HepG2 (cell line): ENCODE data around the gene C1orf159. TPM values are rescaled to one million over a fixed set of nuclear protein-coding genes. Genes with fewer than 3 reads are reported as not detected.

ENCODE experiments used
- ATAC-seq: fragments of 200-7000 bp; cut with Tn5 transposase; 3 replicates; pipeline ENCODE4 v1.9.1; 2020; ENCODE audit warnings: mild to moderate bottlenecking, moderate library complexity
- BruUV-seq: library from RNA; stranded (reverse); fragments of 400-500 nt; replicated peaks from 2 replicates; lab custom pipeline; 2021; lab: Mats Ljungman, UMichigan
- CTCF ChIA-PET: fragments of 300-600 bp; formaldehyde crosslinking; extraction: SDS; loops from one replicate; lab custom pipeline; 2021; ENCODE audit warnings: low total read pairs, inconsistent platforms, low intra/inter-chr PET ratio; lab: Yijun Ruan, JAX
- POLR2A ChIA-PET: fragments of 350-600 bp; sonication (Branson Sonifier 250); formaldehyde crosslinking; loops from one replicate; lab custom pipeline; 2020; ENCODE audit warnings: antibody characterized with exemption, inconsistent platforms; lab: Yijun Ruan, JAX
- DNase-seq: peaks from one replicate; pipeline ENCODE4 v3.0.0-alpha.2; 2015; ENCODE audit warnings: low spot score
- FAIRE-seq: peaks from 3 replicates; lab custom pipeline; 2011; peaks lifted over from hg19 to GRCh38; lab: Jason Lieb, UNC
- H2AFZ ChIP-seq: one replicate; pipeline ENCODE4 v1.6.1; 2011; ENCODE audit warnings: low read length, inconsistent platforms
- H3K27ac ChIP-seq: fragments of 300-600 bp; 3 replicates; pipeline ENCODE4 v1.8.0; 2011; ENCODE audit warnings: mixed run types, mild to moderate bottlenecking, mixed read lengths, low read length, inconsistent platforms; ENCODE audit not compliant: insufficient read depth; ENCODE audit errors: extremely low read length
- H3K27me3 ChIP-seq, 2 experiments: fragments of 200-600 bp in 1 of 2; 2 replicates in 1 of 2; 3 replicates in 1 of 2; pipeline versions ENCODE4 v1.6.0 to v1.8.0; 2011; ENCODE audit warnings: low read length in 2 of 2, mild to moderate bottlenecking in 2 of 2, moderate library complexity in 2 of 2, inconsistent platforms in 1 of 2; ENCODE audit not compliant: insufficient read depth in 2 of 2, control insufficient read depth in 1 of 2
- H3K36me3 ChIP-seq, 2 experiments: fragments of 200-600 bp in 1 of 2; replicated peaks in 1 of 2; 2 replicates in 1 of 2; 3 replicates in 1 of 2; pipeline versions ENCODE4 v1.5.1 to v1.8.0; 2011; ENCODE audit warnings: low read length in 2 of 2, inconsistent platforms in 1 of 2; ENCODE audit not compliant: insufficient read depth in 2 of 2, control insufficient read depth in 1 of 2
- H3K4me1 ChIP-seq: 2 replicates; pipeline ENCODE4 v1.5.1; 2012; ENCODE audit warnings: low read length, inconsistent platforms; ENCODE audit not compliant: insufficient read depth
- H3K4me2 ChIP-seq: 2 replicates; pipeline ENCODE4 v1.6.0; 2011; ENCODE audit warnings: low read depth, low read length, inconsistent platforms
- H3K4me3 ChIP-seq, 3 experiments: fragments of 200-600 bp in 1 of 3; sonication (generic), shearing (Covaris generic) in 1 of 3; replicated peaks in 1 of 3; 2 replicates each; pipeline ENCODE4 v1.5.1; 2011 to 2016; ENCODE audit warnings: low read length in 3 of 3, inconsistent platforms in 2 of 3, low read depth in 2 of 3, mild to moderate bottlenecking in 2 of 3, control low read depth in 1 of 3, mixed read lengths in 1 of 3; ENCODE audit not compliant: insufficient read depth in 1 of 3
- H3K79me2 ChIP-seq: one replicate; pipeline ENCODE4 v1.6.1; 2011; ENCODE audit warnings: low read length, inconsistent platforms; ENCODE audit not compliant: insufficient read depth
- H3K9ac ChIP-seq: 2 replicates; pipeline ENCODE4 v1.6.0; 2011; ENCODE audit warnings: mild to moderate bottlenecking, low read depth, low read length, inconsistent platforms; ENCODE audit not compliant: insufficient read depth
- H3K9me3 ChIP-seq: 2 replicates; pipeline ENCODE4 v1.5.1; 2012; ENCODE audit warnings: mild to moderate bottlenecking, low read length
- H4K20me1 ChIP-seq: 2 replicates; pipeline ENCODE4 v1.6.0; 2011; ENCODE audit warnings: inconsistent platforms, mild to moderate bottlenecking, low read length, moderate library complexity; ENCODE audit not compliant: insufficient read depth
- KDM4B ChIP-seq: sonication (generic); formaldehyde crosslinking; IDR thresholded peaks from 2 replicates; pipeline ENCODE4 v1.4.0; 2020; ENCODE audit warnings: missing genetic modification reagents
- NFIB ChIP-seq: sonication (generic); formaldehyde crosslinking; IDR thresholded peaks from 2 replicates; pipeline ENCODE4 v1.9.0; 2021; ENCODE audit warnings: missing genetic modification reagents, mild to moderate bottlenecking, borderline replicate concordance
- PHB2 ChIP-seq: fragments of 450-650 bp; IDR thresholded peaks from 2 replicates; pipeline ENCODE4 v1.6.1; 2018; ENCODE audit not compliant: partially characterized antibody
- SALL2 ChIP-seq: sonication (generic); formaldehyde crosslinking; IDR thresholded peaks from 2 replicates; pipeline ENCODE4 v1.8.1; 2023; ENCODE audit warnings: mild to moderate bottlenecking, missing genetic modification reagents, inconsistent platforms
- ZSCAN21 ChIP-seq: sonication (generic); formaldehyde crosslinking; IDR thresholded peaks from 2 replicates; pipeline ENCODE4 v1.8.0; 2022; ENCODE audit warnings: mild to moderate bottlenecking, missing genetic modification reagents, moderate library complexity, borderline replicate concordance
- WGBS: methylation state at CpG from one replicate; pipeline ENCODE4 v1.1.6; 2017; ENCODE audit warnings: low lambda C conversion rate; 5-methylcytosine and 5-hydroxymethylcytosine counted together
- in situ Hi-C: cut with HindIII; loops from 2 replicates; pipeline ENCODE4 v1.10.0; 2017; ENCODE audit warnings: low pct_unique_long_range_greater_than_20kb; ENCODE audit not compliant: extremely low pct_ligation_motif_present
- intact Hi-C: fragments of 100-400 bp; cut with micrococcal nuclease; formaldehyde crosslinking; loops from one replicate; pipeline ENCODE4 v1.10.0; 2022; ENCODE audit not compliant: unreplicated experiment
- polyA plus RNA-seq, 8 experiments: library from polyadenylated mRNA; depleted of rRNA in 3 of 8; stranded (reverse) in 7 of 8; unstranded in 1 of 8; fragments of >200 nt; fragmentation: Illumina TruSeq in 4 of 8; extraction: Trizol in 4 of 8; gene quantifications; 2 replicates each; pipeline versions ENCODE4 v1.2.1 to v1.2.3, GENCODE V29; 2011 to 2016; ENCODE audit warnings: low read depth in 4 of 8, missing spikeins in 1 of 8, mixed read lengths in 1 of 8; ENCODE audit not compliant: insufficient read depth in 1 of 8
- total RNA-seq, 5 experiments: library from RNA; depleted of rRNA; stranded (reverse); fragments of >200 nt; fragmentation: Illumina TruSeq; extraction: Trizol; gene quantifications; 2 replicates each; pipeline ENCODE4 v1.2.3, GENCODE V29; 2016; ENCODE audit warnings: low read depth in 1 of 5
- TF ChIP-seq, protein P1 (sequence below): sonication (generic); formaldehyde crosslinking; IDR thresholded peaks from 2 replicates; pipeline ENCODE4 v1.4.0; 2020; ENCODE audit warnings: missing genetic modification reagents, borderline replicate concordance
- TF ChIP-seq, protein P2 (sequence below): sonication (generic); formaldehyde crosslinking; IDR thresholded peaks from 2 replicates; pipeline ENCODE4 v1.4.0; 2020; ENCODE audit warnings: mild to moderate bottlenecking, missing genetic modification reagents
- TF ChIP-seq, protein P3 (sequence below): sonication (generic); formaldehyde crosslinking; IDR thresholded peaks from 2 replicates; pipeline ENCODE4 v1.4.0; 2020; ENCODE audit warnings: missing genetic modification reagents
- TF ChIP-seq, protein P4 (sequence below): sonication (generic); formaldehyde crosslinking; IDR thresholded peaks from 2 replicates; pipeline ENCODE4 v1.8.0; 2022; ENCODE audit warnings: low read depth, missing genetic modification reagents

C1orf159 gene
- total and polyA plus RNA-seq, 2 of the 13 experiments (the other 11 are each of a cell fraction or from before 2014, with no cell fraction given), result 3.8 to 6.7 TPM

DNA sequence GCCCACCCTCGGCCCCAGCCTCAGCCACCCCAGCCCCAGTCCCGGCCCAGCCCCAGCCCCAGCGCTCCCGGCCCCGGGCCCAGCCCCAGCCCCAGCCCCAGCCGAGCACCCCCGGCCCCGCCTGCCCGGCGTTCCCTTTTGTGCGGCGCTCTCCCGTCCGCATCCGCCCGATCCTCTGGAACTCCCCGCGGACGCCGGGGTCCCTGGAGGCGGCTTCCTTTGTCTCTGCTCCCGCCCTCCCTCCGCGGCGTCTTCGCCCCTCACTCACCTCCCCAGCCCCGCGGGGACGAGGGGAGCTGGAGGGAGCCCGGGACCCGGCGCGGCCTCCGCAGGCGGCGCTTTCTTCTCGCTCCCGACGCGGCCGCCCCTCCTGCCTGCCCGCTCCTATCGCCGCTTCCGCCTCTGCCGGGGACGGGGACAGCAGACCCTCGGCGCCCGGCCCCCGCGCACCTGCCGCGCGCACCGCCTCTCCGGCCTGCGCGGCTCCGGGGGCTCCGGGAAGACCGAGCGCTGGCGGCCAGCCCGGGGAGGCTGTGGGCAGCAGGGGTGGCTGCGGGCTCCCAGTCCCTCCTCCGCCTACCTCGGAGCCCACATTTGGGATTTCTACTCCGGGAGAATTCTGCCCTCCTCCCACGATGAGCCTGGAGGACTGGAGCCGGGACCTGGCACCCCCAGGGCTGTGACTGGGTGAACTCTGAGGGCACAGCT lies 82.0 kb downstream of the C1orf159 start:
- in situ Hi-C loops, result no loop called here
- DNase-seq, result no peak
- H3K27ac ChIP-seq, result no peak overlapping the region
- ChIA-PET CTCF (no interaction called here), POLR2A (no interaction called here)
- TF ChIP-seq KDM4B (CRISPR knock-in tag) (no peak), PHB2 (no peak), NFIB (CRISPR knock-in tag) (no peak), ZSCAN21 (CRISPR knock-in tag) (no peak), SALL2 (CRISPR knock-in tag) (no peak)
- TF ChIP-seq, protein P1, sequence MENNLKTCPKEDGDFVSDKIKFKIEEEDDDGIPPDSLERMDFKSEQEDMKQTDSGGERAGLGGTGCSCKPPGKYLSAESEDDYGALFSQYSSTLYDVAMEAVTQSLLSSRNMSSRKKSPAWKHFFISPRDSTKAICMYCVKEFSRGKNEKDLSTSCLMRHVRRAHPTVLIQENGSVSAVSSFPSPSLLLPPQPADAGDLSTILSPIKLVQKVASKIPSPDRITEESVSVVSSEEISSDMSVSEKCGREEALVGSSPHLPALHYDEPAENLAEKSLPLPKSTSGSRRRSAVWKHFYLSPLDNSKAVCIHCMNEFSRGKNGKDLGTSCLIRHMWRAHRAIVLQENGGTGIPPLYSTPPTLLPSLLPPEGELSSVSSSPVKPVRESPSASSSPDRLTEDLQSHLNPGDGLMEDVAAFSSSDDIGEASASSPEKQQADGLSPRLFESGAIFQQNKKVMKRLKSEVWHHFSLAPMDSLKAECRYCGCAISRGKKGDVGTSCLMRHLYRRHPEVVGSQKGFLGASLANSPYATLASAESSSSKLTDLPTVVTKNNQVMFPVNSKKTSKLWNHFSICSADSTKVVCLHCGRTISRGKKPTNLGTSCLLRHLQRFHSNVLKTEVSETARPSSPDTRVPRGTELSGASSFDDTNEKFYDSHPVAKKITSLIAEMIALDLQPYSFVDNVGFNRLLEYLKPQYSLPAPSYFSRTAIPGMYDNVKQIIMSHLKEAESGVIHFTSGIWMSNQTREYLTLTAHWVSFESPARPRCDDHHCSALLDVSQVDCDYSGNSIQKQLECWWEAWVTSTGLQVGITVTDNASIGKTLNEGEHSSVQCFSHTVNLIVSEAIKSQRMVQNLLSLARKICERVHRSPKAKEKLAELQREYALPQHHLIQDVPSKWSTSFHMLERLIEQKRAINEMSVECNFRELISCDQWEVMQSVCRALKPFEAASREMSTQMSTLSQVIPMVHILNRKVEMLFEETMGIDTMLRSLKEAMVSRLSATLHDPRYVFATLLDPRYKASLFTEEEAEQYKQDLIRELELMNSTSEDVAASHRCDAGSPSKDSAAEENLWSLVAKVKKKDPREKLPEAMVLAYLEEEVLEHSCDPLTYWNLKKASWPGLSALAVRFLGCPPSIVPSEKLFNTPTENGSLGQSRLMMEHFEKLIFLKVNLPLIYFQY (CRISPR knock-in tag), result no peak
- TF ChIP-seq, protein P2, sequence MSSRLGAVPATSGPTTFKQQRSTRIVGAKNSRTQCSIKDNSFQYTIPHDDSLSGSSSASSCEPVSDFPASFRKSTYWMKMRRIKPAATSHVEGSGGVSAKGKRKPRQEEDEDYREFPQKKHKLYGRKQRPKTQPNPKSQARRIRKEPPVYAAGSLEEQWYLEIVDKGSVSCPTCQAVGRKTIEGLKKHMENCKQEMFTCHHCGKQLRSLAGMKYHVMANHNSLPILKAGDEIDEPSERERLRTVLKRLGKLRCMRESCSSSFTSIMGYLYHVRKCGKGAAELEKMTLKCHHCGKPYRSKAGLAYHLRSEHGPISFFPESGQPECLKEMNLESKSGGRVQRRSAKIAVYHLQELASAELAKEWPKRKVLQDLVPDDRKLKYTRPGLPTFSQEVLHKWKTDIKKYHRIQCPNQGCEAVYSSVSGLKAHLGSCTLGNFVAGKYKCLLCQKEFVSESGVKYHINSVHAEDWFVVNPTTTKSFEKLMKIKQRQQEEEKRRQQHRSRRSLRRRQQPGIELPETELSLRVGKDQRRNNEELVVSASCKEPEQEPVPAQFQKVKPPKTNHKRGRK, result no peak
- TF ChIP-seq, protein P3, sequence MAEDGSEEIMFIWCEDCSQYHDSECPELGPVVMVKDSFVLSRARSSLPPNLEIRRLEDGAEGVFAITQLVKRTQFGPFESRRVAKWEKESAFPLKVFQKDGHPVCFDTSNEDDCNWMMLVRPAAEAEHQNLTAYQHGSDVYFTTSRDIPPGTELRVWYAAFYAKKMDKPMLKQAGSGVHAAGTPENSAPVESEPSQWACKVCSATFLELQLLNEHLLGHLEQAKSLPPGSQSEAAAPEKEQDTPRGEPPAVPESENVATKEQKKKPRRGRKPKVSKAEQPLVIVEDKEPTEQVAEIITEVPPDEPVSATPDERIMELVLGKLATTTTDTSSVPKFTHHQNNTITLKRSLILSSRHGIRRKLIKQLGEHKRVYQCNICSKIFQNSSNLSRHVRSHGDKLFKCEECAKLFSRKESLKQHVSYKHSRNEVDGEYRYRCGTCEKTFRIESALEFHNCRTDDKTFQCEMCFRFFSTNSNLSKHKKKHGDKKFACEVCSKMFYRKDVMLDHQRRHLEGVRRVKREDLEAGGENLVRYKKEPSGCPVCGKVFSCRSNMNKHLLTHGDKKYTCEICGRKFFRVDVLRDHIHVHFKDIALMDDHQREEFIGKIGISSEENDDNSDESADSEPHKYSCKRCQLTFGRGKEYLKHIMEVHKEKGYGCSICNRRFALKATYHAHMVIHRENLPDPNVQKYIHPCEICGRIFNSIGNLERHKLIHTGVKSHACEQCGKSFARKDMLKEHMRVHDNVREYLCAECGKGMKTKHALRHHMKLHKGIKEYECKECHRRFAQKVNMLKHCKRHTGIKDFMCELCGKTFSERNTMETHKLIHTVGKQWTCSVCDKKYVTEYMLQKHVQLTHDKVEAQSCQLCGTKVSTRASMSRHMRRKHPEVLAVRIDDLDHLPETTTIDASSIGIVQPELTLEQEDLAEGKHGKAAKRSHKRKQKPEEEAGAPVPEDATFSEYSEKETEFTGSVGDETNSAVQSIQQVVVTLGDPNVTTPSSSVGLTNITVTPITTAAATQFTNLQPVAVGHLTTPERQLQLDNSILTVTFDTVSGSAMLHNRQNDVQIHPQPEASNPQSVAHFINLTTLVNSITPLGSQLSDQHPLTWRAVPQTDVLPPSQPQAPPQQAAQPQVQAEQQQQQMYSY (CRISPR knock-in tag), result no peak
- TF ChIP-seq, protein P4, sequence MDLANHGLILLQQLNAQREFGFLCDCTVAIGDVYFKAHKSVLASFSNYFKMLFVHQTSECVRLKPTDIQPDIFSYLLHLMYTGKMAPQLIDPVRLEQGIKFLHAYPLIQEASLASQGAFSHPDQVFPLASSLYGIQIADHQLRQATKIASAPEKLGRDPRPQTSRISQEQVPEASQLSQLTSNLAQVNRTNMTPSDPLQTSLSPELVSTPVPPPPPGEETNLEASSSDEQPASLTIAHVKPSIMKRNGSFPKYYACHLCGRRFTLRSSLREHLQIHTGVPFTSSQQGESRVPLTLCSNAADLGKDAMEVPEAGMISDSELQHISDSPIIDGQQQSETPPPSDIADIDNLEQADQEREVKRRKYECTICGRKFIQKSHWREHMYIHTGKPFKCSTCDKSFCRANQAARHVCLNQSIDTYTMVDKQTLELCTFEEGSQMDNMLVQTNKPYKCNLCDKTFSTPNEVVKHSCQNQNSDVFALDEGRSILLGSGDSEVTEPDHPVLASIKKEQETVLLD, result no peak
- peaks cover 8% of the 10 kb centered on the region for H3K79me2 ChIP-seq
- ATAC-seq, result no peak
- intact Hi-C loops, result no loop called here
- WGBS, result 98% methylated on average over 68 of the region's 71 CpGs
- H4K20me1 ChIP-seq, result peaks cover 19% of the 10 kb centered on the region; the same call in 1 of the 2 replicates
- BruUV-seq, result no TSS peak
- H3K4me1 ChIP-seq, result peaks cover 51% of the 10 kb centered on the region
- no peaks in the 10 kb centered on the region for H3K27me3 ChIP-seq
- no peak overlapping the region for H2AFZ ChIP-seq
- FAIRE-seq, result no peak
- no peak overlapping the region for H3K4me2 ChIP-seq
- H3K9me3 ChIP-seq, result no peaks in the 10 kb centered on the region
- no peak overlapping the region for H3K9ac ChIP-seq
- no peak overlapping the region for H3K4me3 ChIP-seq
- peaks cover 8 to 18% of the 10 kb centered on the region in 2 experiments; a peak in 4 of 5 replicates for H3K36me3 ChIP-seq
